Occipital lobe (tissue), 2 donors: ENCODE data around the gene BLOC1S5. TPM values are rescaled to one million over a fixed set of nuclear protein-coding genes. Genes with fewer than 3 reads are reported as not detected.
"Not testable (repeated sequence)": the region's sequence is repeated elsewhere in the genome, so short reads cannot be mapped to it uniquely, and the experiment has no call there.

Experiments used
- DNase-seq: peaks from one replicate; lab custom pipeline; 2025; lab: John Stamatoyannopoulos, UW
- total RNA-seq: library from RNA; depleted of rRNA; stranded (reverse); fragments of >200 nt; gene quantifications from one replicate; pipeline ENCODE4 v1.2.3, GENCODE V29; 2014

Gene BLOC1S5
- total RNA-seq, 1 donor from 2014 or later, result 21.2 TPM

DNA sequence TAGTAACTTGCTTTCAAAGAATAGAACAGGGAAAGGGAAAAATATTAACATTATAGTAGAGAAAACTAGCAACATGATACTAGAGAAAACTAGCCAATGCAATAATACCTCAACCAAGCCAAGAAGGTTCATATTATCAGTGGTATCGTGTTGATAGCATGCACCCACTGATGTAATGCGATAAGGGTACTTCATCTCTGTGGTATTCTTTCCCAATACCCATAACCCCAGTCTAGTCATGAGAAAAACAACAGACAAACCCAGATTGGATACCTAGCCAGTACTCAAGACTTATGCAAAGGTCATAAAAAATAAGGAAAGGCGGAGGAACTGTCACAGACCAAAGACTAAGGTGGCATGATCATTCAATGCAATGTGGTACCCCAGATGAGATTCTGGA is 21.0 kb downstream of the BLOC1S5 start:
- no peak for DNase-seq

DNA sequence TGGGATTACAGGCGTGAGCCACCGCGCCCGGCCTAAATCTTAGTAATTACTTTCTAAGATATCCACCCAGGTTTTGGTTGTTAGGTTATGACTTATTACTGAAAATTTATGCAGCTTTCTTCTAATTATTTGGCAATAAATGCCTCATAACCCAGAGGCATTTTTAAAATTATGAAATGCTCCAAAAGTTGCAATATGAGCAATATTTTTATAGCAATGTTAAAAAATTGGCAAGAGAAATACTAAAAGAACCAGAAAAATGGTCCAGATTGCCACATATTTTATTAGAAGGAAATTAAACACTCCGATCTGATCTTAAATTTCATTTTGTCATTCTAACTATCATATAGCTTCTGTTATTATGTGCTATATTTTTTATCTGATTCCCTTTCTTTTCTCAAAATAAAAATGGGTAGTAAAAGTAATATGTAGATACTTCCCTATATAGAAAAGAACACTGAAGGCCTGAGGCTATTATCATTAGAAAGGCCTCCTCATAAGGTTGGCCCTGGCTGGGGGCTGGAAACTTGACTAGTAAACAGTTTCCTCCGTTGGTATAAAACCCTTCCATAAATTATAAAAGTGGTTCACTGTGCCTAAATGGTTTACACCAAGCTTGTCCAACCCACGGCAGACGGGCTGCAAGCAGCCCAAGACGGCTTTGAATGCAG is 22.1 kb downstream of the BLOC1S5 start:
- DNase-seq, result no peak

DNA sequence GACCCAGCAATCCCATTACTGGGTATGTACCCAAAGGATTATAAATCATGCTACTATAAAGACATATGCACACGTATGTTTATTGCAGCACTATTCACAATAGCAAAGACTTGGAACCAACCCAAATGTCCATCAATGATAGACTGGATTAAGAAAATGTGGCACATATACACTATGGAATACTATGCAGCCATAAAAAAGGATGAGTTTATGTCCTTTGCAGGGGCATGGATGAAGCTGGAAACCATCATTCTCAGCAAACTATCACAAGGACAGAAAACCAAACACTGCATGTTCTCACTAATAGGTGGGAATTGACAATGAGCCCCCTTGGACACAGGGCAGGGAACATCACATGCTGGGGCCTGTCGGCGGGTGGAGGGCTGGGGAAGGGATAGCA is 30.1 kb downstream of the BLOC1S5 start:
- DNase-seq, result not testable (repeated sequence)

- no peak for DNase-seq
Observed at GRCh38 chr6:8030920-8031319, 33.3 kb downstream of the BLOC1S5 start.

- no peak for DNase-seq
Observed at GRCh38 chr6:8029243-8029870, 34.8 kb downstream of the BLOC1S5 start.

DNA sequence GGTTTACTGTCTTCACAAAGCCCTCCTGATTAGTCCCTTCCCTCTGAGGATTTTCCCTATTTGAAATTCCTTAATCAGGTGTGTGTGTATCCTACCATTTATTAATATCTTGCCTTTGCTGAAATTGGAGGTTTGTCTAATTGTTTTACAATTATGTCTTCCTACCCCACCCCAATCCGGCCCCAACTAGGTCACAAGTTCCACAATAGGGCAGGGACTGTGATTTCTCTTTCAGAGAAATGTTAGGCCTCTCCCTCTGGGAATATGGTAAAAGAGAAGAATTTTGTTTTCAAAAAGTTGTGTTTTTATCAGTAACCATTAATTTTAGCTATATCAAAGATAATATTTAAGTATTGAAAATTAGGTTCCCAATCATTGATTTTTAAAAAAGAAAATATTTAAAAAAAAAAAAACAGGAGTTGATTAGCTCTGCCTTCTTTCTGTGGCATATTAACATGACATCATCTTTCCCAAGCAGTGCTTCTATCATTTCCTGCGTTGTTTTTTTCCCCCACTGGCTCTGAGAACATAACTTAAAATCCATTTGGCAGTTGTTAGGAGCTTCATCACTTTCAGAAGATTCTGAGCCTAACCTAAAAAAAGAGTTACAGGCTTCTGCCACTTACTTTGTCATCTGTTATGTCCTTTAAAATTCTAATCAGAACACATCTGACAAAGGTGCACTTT is 36.1 kb downstream of the BLOC1S5 start:
- no peak for DNase-seq

DNA sequence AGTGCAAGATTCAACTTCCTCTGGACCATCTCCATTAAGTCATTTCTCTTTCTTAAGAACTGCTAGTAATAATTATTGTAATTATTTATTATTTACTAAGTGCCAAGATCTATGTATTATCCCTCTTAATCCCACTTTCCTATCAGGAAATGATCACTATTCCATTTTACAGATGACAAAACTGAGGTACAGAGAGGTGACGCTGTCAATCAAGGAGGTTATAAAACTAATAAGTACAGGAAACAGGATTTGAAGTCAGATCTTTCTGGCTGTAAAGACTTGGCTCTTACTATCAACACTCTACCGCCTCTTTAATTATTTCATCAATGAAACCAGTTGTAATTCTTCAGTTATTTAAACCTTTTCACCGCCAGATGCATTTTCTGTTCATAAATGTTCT is 37.4 kb downstream of the BLOC1S5 start:
- DNase-seq, result no peak

DNA sequence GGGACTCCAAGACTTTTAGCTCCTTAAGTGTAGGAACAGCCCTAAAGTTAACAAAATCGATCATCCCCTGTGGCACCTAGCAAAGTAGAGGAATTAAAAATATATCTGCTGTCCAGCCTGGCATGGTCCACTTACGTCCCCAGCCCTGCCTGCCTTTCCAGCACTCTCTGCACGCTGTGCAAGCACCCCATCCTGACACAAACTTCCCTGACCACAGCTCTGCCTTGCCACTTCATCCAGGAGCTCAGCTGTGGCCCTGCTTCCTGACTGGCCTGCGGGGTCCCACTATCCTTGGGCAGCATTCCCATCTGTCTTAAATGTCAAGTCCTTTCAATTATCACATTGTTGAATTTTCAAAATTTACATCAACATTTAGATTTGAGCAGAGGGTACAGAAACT is 39.0 kb downstream of the BLOC1S5 start:
- no peak for DNase-seq

DNA sequence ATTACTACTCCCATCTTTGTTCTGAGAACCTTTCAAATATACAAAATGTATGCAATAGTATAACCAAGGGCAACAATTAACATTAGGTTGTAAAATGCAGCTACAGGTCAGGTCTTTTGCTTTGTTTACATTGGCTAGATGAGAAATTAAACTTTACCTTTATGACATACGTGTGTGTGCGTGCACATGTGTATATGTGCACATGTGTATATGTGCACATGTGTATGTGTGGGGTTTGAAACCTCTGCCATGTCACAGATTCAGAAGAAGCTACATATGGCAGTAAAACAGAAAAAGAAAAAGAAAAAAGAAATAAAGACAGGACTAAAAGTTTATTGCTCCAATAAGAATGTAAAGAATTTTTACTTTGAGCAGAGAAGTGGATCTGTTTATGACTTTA is 40.6 kb downstream of the BLOC1S5 start:
- DNase-seq, result no peak

GRCh38 chr6:8020083-8020482 is 44.1 kb downstream of the BLOC1S5 start:
- no peak for DNase-seq

DNA sequence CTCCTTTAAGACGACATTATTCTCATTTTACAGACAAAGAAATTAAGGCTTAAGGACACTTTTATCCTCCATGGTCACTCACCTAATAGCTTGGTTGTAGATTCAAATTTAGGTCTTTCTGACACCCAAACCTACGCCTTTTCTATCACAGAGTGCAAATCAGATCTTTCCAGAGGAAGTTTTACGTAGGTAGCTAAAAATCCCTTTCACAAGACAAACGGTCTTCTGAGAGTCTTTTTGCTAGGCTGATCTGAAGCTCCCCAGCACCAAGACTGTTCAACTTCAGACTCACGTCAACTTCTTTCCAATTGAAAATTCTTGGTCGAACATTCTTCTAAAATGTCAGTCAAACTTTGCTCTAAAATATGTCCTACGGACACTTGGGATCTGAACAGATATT is 46.5 kb downstream of the BLOC1S5 start:
- no peak for DNase-seq

DNA sequence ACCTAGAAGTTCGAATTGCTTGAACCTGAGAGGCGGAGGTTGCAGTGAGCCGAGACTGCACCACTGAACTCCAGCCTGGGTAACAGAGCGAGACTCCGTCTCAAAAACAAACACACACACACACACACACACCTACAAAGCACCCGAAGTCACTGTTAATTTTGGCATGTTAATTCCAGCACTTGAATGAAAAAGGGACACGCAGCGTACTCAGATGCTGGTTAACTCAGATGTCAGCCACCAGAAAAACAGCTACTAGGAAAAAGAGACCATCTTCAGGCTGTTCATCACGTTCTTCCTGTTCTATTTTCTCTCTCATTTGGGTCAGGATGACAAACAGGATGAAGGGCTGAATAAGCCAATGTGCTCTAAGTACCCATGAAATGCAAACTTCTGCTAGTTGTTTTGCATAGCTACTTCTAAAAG is 46.9 kb downstream of the BLOC1S5 start:
- no peak for DNase-seq

GRCh38 chr6:8014947-8015346 is 49.2 kb downstream of the BLOC1S5 start:
- no peak for DNase-seq

DNA sequence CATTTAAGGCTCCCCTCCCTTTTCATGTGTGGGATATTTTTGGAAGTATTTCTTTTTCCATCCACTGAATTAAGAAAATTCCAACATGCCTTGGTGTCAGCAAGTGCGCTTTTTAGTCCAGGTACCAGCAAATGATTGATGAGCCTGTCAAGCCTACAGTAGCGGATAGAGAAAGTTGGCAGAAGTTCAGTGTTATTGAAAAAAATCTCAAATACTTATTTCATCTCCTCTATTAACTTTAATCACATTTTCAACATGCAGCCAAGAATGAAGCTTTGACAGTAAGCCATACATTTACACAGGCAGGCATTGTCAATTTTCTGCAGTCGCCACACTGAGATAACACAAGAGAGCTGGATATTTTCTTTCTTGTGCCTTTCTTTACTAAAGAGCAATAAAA is 50.4 kb downstream of the BLOC1S5 start:
- no peak for DNase-seq

GRCh38 chr6:8006208-8006607 is 58.0 kb downstream of the BLOC1S5 start:
- no peak for DNase-seq

GRCh38 chr6:8005136-8005535 is 59.1 kb downstream of the BLOC1S5 start:
- DNase-seq, result no peak

DNA sequence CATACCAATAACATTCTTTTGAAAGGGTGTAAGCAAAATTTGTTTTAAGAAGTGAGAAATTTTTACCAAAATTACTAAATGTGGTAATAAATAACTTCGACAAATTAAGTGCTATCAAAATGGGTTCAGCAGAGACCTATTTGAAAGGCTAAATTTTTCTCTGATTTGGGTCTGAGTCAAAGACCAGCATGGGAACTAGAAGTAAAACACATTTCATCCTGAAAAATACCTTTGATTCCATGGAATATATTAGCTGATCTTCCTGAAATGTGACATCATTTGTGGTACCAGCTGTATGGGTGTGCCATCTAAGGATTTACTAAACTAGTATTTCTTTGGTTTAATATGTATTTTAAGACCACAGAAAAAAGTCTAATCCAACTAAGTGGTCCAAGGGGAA is 63.6 kb downstream of the BLOC1S5 start:
- no peak for DNase-seq

DNA sequence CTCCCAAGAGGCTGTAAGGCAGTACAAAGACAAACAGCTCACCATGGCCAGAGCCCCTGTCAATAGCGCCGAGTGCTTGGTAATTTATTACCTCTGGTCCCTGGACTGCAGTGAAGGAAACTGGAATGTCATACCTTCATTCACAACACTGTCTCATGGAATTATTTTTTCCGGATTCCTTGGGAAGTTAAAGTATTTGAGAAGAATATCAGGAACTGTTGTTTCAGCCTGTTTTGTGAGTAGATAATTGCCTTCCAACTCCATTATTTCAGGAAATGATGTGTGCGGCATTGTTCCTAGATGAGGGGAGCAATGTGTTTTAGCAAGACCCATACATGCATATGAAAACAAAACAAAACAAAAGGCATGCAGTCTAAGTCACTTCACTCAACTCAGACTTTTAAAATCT is 64.0 kb downstream of the BLOC1S5 start:
- DNase-seq, result no peak

DNA sequence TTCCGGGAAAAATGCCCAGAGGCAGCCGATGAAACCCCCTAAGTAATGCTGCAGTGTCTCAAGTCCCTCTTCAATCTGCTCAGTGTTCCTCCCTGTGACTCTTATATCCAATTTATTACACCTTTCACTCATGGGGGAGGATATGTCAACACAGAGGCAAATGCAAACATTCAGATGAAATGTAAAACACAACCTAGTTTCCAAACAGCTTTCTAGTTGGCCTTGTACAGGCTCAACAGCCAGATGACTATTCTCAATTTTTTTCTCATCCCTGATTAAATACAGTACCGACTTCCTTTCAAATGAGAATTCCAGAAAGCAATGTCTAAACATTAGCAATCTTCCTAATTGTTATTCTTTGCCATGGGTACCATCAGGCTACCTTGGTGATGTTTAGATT is 65.0 kb downstream of the BLOC1S5 start:
- no peak for DNase-seq

DNA sequence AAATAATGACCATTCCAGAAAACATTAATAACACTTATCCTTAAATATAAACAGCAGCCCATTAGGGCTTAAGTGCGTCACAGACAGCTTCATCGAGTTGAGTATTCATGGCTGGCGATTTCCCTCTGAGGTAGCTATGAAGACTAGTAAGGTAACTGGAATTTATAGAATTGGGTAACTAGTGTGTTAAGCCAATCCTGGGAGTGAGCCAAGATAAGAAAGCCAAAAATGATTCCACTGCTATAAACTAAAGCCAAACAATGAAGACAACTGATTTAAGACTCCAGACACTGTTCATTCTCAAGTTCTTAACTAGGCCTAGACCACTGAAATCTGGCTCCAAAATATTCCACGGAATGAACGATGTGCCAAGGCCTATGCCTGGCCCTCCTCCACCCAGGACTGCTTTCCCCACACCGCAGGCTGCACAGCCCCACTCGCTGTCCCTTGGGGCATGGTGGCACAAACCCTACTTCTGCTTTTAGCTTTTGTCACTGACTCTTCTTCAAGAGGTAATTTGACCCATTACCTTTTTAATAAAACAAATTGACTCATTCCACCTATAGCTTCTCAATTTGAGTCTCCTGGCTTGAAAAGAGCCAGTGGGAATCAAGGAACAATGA is 66.0 kb downstream of the BLOC1S5 start:
- DNase-seq, result no peak

GRCh38 chr6:7997286-7997685 is 66.9 kb downstream of the BLOC1S5 start:
- no peak for DNase-seq

GRCh38 chr6:7996538-7997111 is 67.6 kb downstream of the BLOC1S5 start:
- DNase-seq, result no peak
